DND-41 (cell line): ENCODE measurements around the gene RBMS2.

Experiments used
- ATAC-seq: fragments of 200-7000 bp; cut with Tn5 transposase; 3 replicates; pipeline ENCODE4 v1.9.1; 2021; ENCODE audit warnings: low read depth; ENCODE audit not compliant: insufficient read depth
- DNase-seq: peaks from one replicate; pipeline ENCODE4 v3.0.0-alpha.2; 2020
- H2AFZ ChIP-seq: 2 replicates; pipeline ENCODE4 v1.6.0; 2012; ENCODE audit warnings: low read depth, low read length
- H3K27ac ChIP-seq: 2 replicates; pipeline ENCODE4 v1.5.1; 2012; ENCODE audit warnings: low read length, inconsistent platforms
- H3K27me3 ChIP-seq: fragments of 200-600 bp; sonication (generic); 2 replicates; pipeline ENCODE4 v1.6.0; 2012; ENCODE audit warnings: low read length, mild to moderate bottlenecking, inconsistent platforms; ENCODE audit not compliant: insufficient read depth, poor library complexity
- H3K36me3 ChIP-seq: 2 replicates; pipeline ENCODE4 v1.5.1; 2012; ENCODE audit warnings: low read length, inconsistent platforms; ENCODE audit not compliant: insufficient read depth
- H3K4me1 ChIP-seq: 2 replicates; pipeline ENCODE4 v1.5.1; 2012; ENCODE audit warnings: mild to moderate bottlenecking, low read length; ENCODE audit not compliant: insufficient read depth
- H3K4me2 ChIP-seq: 2 replicates; pipeline ENCODE4 v1.6.0; 2012; ENCODE audit warnings: mild to moderate bottlenecking, moderate library complexity, low read length, inconsistent platforms; ENCODE audit not compliant: insufficient read depth
- H3K4me3 ChIP-seq, 2 experiments: fragments of 200-600 bp in 1 of 2; shearing (Covaris generic) in 1 of 2; 2 replicates each; pipeline ENCODE4 v1.5.1; 2012 to 2016; ENCODE audit warnings: inconsistent platforms in 2 of 2, low read length in 2 of 2, mild to moderate bottlenecking in 2 of 2, low read depth in 1 of 2, moderate library complexity in 1 of 2
- H3K79me2 ChIP-seq: 2 replicates; pipeline ENCODE4 v1.6.0; 2012; ENCODE audit warnings: low read length, inconsistent platforms; ENCODE audit not compliant: insufficient read depth
- H3K9ac ChIP-seq: 2 replicates; pipeline ENCODE4 v1.6.0; 2012; ENCODE audit warnings: low read depth, mild to moderate bottlenecking, inconsistent platforms, low read length, moderate library complexity
- H3K9me3 ChIP-seq: 2 replicates; pipeline ENCODE4 v1.5.1; 2012; ENCODE audit warnings: low read length, moderate library complexity, mild to moderate bottlenecking, inconsistent platforms; ENCODE audit not compliant: insufficient read depth, severe bottlenecking
- H4K20me1 ChIP-seq: 2 replicates; pipeline ENCODE4 v1.6.0; 2012; ENCODE audit warnings: low read length; ENCODE audit not compliant: insufficient read depth
- CTCF ChIP-seq: IDR thresholded peaks from 2 replicates; pipeline ENCODE4 v1.5.1; 2012; ENCODE audit warnings: borderline replicate concordance, low read length, moderate library complexity, mild to moderate bottlenecking; ENCODE audit not compliant: poor library complexity, severe bottlenecking; ENCODE audit errors: extremely low read depth
- EZH2 ChIP-seq: IDR thresholded peaks from 3 replicates; pipeline ENCODE4 v1.6.1; 2012; ENCODE audit warnings: borderline replicate concordance, low read depth, mild to moderate bottlenecking, moderate library complexity, low read length, inconsistent platforms; ENCODE audit not compliant: severe bottlenecking

The RBMS2 gene

DNA sequence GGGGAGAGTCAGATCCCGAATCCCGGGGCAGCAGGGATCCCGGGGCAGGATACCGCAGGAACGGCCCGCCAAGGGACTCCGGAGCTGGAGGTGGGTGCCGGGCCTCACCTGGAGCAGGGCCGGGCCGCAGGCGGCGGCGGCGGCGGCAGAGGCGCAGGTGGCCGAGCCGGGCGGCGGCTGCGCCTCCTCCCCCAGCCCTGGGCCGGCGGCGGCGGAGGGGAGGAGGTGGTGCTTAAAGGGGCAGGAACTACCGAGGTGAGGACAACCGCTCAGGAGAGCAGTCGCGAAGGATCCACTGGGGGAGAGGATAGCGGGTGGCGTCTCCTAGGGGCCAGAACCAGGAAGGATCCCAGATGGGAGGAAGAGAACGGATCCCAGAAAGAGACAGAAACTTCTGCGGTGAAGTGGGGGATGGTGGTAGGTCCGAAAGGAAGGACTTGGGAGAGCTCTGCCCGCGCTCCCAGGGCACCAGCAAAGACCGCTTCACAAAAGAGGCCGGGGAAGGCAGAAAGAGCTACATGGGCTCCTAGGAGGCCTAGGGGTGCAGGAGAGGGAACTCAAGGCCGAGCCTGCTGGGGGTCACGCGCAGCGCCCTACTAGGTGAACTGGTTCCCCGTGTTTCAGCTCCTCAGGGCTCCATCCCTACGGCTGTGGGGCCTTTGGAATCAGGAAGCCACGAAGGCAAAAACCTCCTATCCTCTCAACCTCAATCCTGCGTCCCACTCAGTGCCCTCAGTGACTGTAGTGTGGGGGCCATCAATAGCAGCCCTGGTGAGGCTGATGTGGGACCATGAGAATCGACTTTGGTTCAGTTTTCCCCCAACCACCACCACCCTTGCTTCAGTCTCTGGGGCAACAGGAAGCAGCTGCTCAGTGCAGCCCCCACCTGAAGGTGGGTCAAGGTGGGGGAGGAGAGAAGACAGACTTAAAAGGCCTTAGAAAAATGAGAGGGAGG lies 113.5 kb downstream of the RBMS2 start:
- Histone ChIP-seq H3K9me3 (no peaks in the 10 kb centered on the region), H3K27ac (peak overlapping the region; percentile 68), H3K36me3 (peaks cover 25% of the 10 kb centered on the region), H3K4me2 (peak overlapping the region; percentile 72), H3K4me3 (peak overlapping the region; percentile 61 to 83; a peak in 3 of 4 replicates), H3K4me1 (peaks cover 60% of the 10 kb centered on the region), H3K9ac (peak overlapping the region; percentile 61), H2AFZ (peak overlapping the region; percentile 60), H3K79me2 (peaks cover 42% of the 10 kb centered on the region), H4K20me1 (peaks cover 6% of the 10 kb centered on the region; the same call in 1 of the 2 replicates), H3K27me3 (no peaks in the 10 kb centered on the region)
- TF ChIP-seq CTCF = peak; percentile 55
- TF ChIP-seq EZH2 = no peak
- ATAC-seq (peak; percentile 31), DNase-seq (peak; percentile 73)

DNA sequence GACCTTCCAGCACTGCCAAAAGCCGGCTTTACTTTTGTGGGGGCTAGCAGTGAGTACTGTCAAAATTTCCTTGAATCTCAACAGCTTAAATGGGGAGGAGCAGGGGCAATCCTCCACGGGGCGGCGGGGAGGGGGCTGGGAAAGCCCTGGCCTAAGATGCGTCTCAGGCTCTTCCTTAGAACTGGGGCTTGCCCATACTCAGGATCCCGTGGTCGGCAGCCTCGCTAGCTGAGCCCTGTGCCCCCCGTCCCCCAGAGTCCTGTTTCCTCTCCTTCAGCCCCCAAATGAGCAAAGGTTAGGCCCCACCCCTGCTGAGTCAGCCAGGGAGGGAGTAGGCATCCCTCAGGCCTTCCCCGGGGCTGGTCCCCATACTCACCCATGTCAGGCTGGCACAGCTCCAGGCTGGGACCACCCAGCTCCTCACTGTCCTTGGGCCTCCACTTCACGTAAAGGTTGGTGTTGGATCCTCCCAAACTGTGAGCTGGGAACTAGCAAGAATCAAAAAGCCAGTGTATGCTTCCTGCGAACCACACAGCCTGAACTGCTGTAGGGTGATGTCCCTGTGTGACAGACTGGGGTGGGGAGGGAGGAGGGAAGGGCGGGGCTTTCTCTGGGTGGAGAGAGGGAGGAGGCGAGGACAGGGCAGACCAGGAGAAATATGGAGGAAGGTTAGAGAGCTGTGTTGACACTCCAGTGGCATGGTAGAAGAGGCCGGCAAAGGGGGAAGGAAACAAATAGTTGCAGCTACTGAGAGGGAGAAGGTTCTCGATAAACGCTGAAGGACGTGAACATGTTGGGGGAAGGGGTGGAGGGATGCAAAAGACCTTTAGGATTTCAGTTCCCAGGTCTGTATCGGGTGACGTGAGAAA lies 114.4 kb downstream of the RBMS2 start:
- Histone ChIP-seq H3K27ac (peak overlapping the region; percentile 68), H2AFZ (peak overlapping the region; percentile 60), H3K4me1 (peaks cover 52% of the 10 kb centered on the region)

More for the DNA sequence above, 114.4 kb downstream of the RBMS2 start:
- Histone ChIP-seq H3K4me2 (peak overlapping the region; percentile 72), H3K36me3 (peaks cover 34% of the 10 kb centered on the region), H3K4me3 (peak overlapping the region; percentile 61 to 83; a peak in 3 of 4 replicates), H3K27me3 (no peaks in the 10 kb centered on the region), H3K79me2 (peaks cover 35% of the 10 kb centered on the region), H3K9me3 (no peaks in the 10 kb centered on the region), H4K20me1 (peaks cover 6% of the 10 kb centered on the region; the same call in 1 of the 2 replicates), H3K9ac (peak overlapping the region; percentile 61)
- DNase-seq = peak; percentile 92
- TF ChIP-seq EZH2 (no peak), CTCF (no peak)
- peak; percentile 80 for ATAC-seq
